Suprapubic skin (tissue), 4 donors: Measurements from ENCODE around the gene C2CD4C.
"Not testable (repeated sequence)": the region's sequence is repeated elsewhere in the genome, so short reads cannot be mapped to it uniquely, and the experiment has no call there.

ENCODE experiments used
- EP300 ChIP-seq: sonication (generic); formaldehyde crosslinking; IDR thresholded peaks from one replicate; pipeline ENCODE4 v1.6.1; 2017; ENCODE audit warnings: antibody characterized with exemption
- POLR2A ChIP-seq, 2 donors: fragments of 450-650 bp; IDR thresholded peaks; one replicate each; pipeline ENCODE4 v1.6.1; 2017; ENCODE audit warnings: antibody characterized with exemption in 2 of 2, mild to moderate bottlenecking in 2 of 2, moderate library complexity in 2 of 2
- POLR2AphosphoS5 ChIP-seq, 3 donors: sonication (generic); formaldehyde crosslinking; IDR thresholded peaks; one replicate each; pipeline ENCODE4 v1.6.1; 2017; ENCODE audit warnings: antibody characterized with exemption in 3 of 3
- TF ChIP-seq, protein P1 (sequence below), 2 donors: fragments of 200-600 bp in 1 of 2; fragments of 450-650 bp in 1 of 2; sonication (generic) in 1 of 2; IDR thresholded peaks; one replicate each; pipeline ENCODE4 v1.5.1; 2016 to 2019; ENCODE audit warnings: antibody characterized with exemption in 2 of 2, mild to moderate bottlenecking in 1 of 2, moderate library complexity in 1 of 2

DNA sequence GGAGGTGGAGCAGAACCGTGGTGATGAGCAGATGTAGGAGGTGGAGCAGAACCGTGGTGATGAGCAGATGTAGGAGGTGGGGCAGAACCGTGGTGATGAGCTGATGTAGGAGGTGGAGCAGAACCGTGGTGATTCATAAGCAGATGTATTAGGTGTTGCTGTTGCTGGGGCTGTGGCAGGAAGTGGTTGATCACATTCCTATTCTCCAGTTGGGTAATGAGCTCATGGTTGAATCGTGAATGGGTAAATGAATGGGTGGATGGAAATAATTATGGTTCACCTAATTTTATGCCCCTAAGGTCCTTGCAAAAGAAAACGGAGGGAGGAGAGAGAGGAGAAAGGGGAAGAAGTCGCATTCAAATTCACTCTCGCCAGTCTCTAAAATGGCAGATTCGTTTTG lies 26.4 kb downstream of the C2CD4C start:
- TF ChIP-seq, protein P1, sequence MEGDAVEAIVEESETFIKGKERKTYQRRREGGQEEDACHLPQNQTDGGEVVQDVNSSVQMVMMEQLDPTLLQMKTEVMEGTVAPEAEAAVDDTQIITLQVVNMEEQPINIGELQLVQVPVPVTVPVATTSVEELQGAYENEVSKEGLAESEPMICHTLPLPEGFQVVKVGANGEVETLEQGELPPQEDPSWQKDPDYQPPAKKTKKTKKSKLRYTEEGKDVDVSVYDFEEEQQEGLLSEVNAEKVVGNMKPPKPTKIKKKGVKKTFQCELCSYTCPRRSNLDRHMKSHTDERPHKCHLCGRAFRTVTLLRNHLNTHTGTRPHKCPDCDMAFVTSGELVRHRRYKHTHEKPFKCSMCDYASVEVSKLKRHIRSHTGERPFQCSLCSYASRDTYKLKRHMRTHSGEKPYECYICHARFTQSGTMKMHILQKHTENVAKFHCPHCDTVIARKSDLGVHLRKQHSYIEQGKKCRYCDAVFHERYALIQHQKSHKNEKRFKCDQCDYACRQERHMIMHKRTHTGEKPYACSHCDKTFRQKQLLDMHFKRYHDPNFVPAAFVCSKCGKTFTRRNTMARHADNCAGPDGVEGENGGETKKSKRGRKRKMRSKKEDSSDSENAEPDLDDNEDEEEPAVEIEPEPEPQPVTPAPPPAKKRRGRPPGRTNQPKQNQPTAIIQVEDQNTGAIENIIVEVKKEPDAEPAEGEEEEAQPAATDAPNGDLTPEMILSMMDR (IDR thresholded peaks at IDR 0.05): not testable (repeated sequence)
- TF ChIP-seq POLR2AphosphoS5 (IDR thresholded peaks at IDR 0.05); EP300; POLR2A (IDR thresholded peaks at IDR 0.05): not testable (repeated sequence)
